Measurements from ENCODE around the gene MELTF.

GRCh38 chr3:197031315-197032285 is 2.0 kb upstream of the MELTF start:
- TF ChIP-seq CTCF (IDR thresholded peaks at IDR 0.05) = no peak
- TF ChIP-seq POLR2AphosphoS5 (IDR thresholded peaks at IDR 0.05; ENCODE audit: low read depth, low read length) = no peak

Measured in Panc1 (cell line).